Measurements from ENCODE around the gene ARHGEF17.

GRCh38 chr11:73382183-73382582 is 74.1 kb downstream of the ARHGEF17 start:
- TF ChIP-seq CTCF (IDR thresholded peaks at IDR 0.05; ENCODE audit: low read length), result no peak
- TF ChIP-seq EZH2phosphoT487 (IDR thresholded peaks at IDR 0.05; ENCODE audit: low read length), result no peak

All from MM.1S (cell line).